PC-9 (cell line): ENCODE results near the gene SALL3. TPM values are rescaled to one million over a fixed set of nuclear protein-coding genes. Genes with fewer than 3 reads are reported as not detected.
A peak's percentile ranks its signal among the peaks of the same experiment; 100 is the strongest.

ENCODE experiments used
- BruUV-seq: library from RNA; stranded (reverse); fragments of 400-500 nt; replicated peaks from 2 replicates; lab custom pipeline; 2021; lab: Mats Ljungman, UMichigan
- CTCF ChIA-PET: fragments of 300-600 bp; sonication (Branson Sonifier 250); formaldehyde crosslinking; loops from one replicate; lab custom pipeline; 2022; ENCODE audit warnings: antibody characterized with exemption; lab: Charles Lee
- POLR2A ChIA-PET: fragments of 300-600 bp; sonication (Branson Sonifier 250); formaldehyde crosslinking; loops from one replicate; lab custom pipeline; 2022; ENCODE audit warnings: antibody characterized with exemption; ENCODE audit not compliant: unreplicated experiment; lab: Charles Lee
- DNase-seq, 2 experiments: peaks; one replicate each; pipeline versions ENCODE4 v3.0.0 to v3.0.0-alpha.2; 2015 to 2022; ENCODE audit warnings: mixed read lengths in 1 of 2
- H2AFZ ChIP-seq: fragments of 200-600 bp; sonication (generic); 2 replicates; pipeline ENCODE4 v1.8.1; 2017; ENCODE audit warnings: antibody characterized with exemption
- H3F3A ChIP-seq: fragments of 200-600 bp; sonication (generic); 2 replicates; pipeline ENCODE4 v1.8.1; 2017; ENCODE audit warnings: antibody characterized with exemption, mild to moderate bottlenecking, low read depth; ENCODE audit not compliant: insufficient read depth
- H3K27ac ChIP-seq: fragments of 200-600 bp; sonication (generic); 2 replicates; pipeline ENCODE4 v1.6.1; 2016; ENCODE audit warnings: mixed run types
- H3K27me3 ChIP-seq: fragments of 200-600 bp; sonication (generic); 2 replicates; pipeline ENCODE4 v1.6.1; 2016; ENCODE audit warnings: low read depth, mixed run types; ENCODE audit not compliant: insufficient read depth
- H3K36me3 ChIP-seq: fragments of 200-600 bp; sonication (generic); 2 replicates; pipeline ENCODE4 v1.6.1; 2016; ENCODE audit warnings: low read depth, mixed run types
- H3K4me1 ChIP-seq: fragments of 200-600 bp; sonication (generic); replicated peaks from 2 replicates; pipeline ENCODE4 v1.6.1; 2016; ENCODE audit warnings: mixed run types; ENCODE audit not compliant: insufficient read depth
- H3K4me2 ChIP-seq: fragments of 200-600 bp; sonication (generic); 2 replicates; pipeline ENCODE4 v1.6.1; 2017; ENCODE audit warnings: mixed run types
- H3K4me3 ChIP-seq: fragments of 200-600 bp; sonication (generic); 2 replicates; pipeline ENCODE4 v1.6.1; 2016; ENCODE audit warnings: mixed run types
- H3K79me2 ChIP-seq: fragments of 200-600 bp; sonication (generic); 2 replicates; pipeline ENCODE4 v1.6.1; 2017; ENCODE audit warnings: low read depth, mixed run types
- H3K9me2 ChIP-seq: fragments of 200-600 bp; sonication (generic); 2 replicates; pipeline ENCODE4 v1.8.1; 2017; ENCODE audit warnings: mild to moderate bottlenecking; ENCODE audit not compliant: insufficient read depth
- H3K9me3 ChIP-seq: fragments of 200-600 bp; sonication (generic); 2 replicates; pipeline ENCODE4 v1.8.1; 2016; ENCODE audit warnings: low read depth; ENCODE audit not compliant: insufficient read depth
- H4K20me1 ChIP-seq: fragments of 200-600 bp; sonication (generic); 2 replicates; pipeline ENCODE4 v1.8.1; 2017; ENCODE audit not compliant: insufficient read depth
- CTCF ChIP-seq: fragments of 200-600 bp; sonication (generic); conservative IDR thresholded peaks from 2 replicates; pipeline ENCODE4 v1.6.1; 2017; ENCODE audit warnings: mixed run types, antibody characterized with exemption, mild to moderate bottlenecking, moderate library complexity
- EZH2 ChIP-seq: fragments of 200-600 bp; sonication (generic); IDR thresholded peaks from 2 replicates; pipeline ENCODE4 v1.8.0; 2017; ENCODE audit warnings: antibody characterized with exemption, low read depth
- intact Hi-C: fragments of 100-400 bp; cut with micrococcal nuclease; formaldehyde crosslinking; loops from one replicate; pipeline ENCODE4 v1.10.0; 2022; ENCODE audit not compliant: unreplicated experiment
- total RNA-seq: library from RNA; stranded (reverse); gene quantifications from 2 replicates; pipeline ENCODE4 v1.2.3, GENCODE V29; 2021

The SALL3 gene
- total RNA-seq, 1 experiment from 2014 or later: not detected

- Histone ChIP-seq H3K4me1 (no peaks in the 10 kb centered on the region), H3F3A (no peaks in the 10 kb centered on the region), H4K20me1 (no peaks in the 10 kb centered on the region), H3K4me2 (no peak overlapping the region), H3K9me3 (no peaks in the 10 kb centered on the region), H3K9me2 (no peaks in the 10 kb centered on the region), H3K27ac (no peak overlapping the region), H3K36me3 (no peaks in the 10 kb centered on the region), H3K27me3 (peaks cover 56% of the 10 kb centered on the region), H2AFZ (no peak overlapping the region), H3K4me3 (no peak overlapping the region), H3K79me2 (no peaks in the 10 kb centered on the region)
- ChIA-PET POLR2A (no interaction called here), CTCF (no interaction called here)
- intact Hi-C loops: no loop called here
- BruUV-seq: no TSS peak
- TF ChIP-seq CTCF: no peak
- TF ChIP-seq EZH2: no peak
- DNase-seq: no peak
These were observed 17.3 kb downstream of the SALL3 start for GRCh38 chr18:78996741-78997490.

- Histone ChIP-seq H3K9me2 (no peaks in the 10 kb centered on the region), H3F3A (no peaks in the 10 kb centered on the region), H3K27me3 (peaks cover 71% of the 10 kb centered on the region), H4K20me1 (no peaks in the 10 kb centered on the region), H3K9me3 (no peaks in the 10 kb centered on the region), H3K27ac (no peak overlapping the region), H3K36me3 (no peaks in the 10 kb centered on the region), H3K4me1 (no peaks in the 10 kb centered on the region), H3K4me3 (no peak overlapping the region), H3K4me2 (no peak overlapping the region), H3K79me2 (no peaks in the 10 kb centered on the region), H2AFZ (no peak overlapping the region)
- DNase-seq: no peak
- BruUV-seq: no TSS peak
- intact Hi-C loops: no loop called here
- CTCF ChIA-PET: no interaction called here
- POLR2A ChIA-PET: no interaction called here
- TF ChIP-seq CTCF (no peak), EZH2 (no peak)
These were observed 18.9 kb downstream of the SALL3 start for GRCh38 chr18:78998371-78999071.

GRCh38 chr18:78999939-79000338 lies 20.3 kb downstream of the SALL3 start:
- peak in 1 of 2 experiments; percentile 38 for DNase-seq
- POLR2A ChIA-PET: no interaction called here
- no peak overlapping the region for H3K4me3 ChIP-seq
- no peaks in the 10 kb centered on the region for H4K20me1 ChIP-seq
- no peak for TF ChIP-seq CTCF
- TF ChIP-seq EZH2: no peak
- BruUV-seq: no TSS peak
- H3K4me1 ChIP-seq: no peaks in the 10 kb centered on the region
- no peaks in the 10 kb centered on the region for H3F3A ChIP-seq
- no peaks in the 10 kb centered on the region for H3K9me3 ChIP-seq
- H3K36me3 ChIP-seq: no peaks in the 10 kb centered on the region
- no peak overlapping the region for H2AFZ ChIP-seq
- no peaks in the 10 kb centered on the region for H3K9me2 ChIP-seq
- H3K27me3 ChIP-seq: peaks cover 81% of the 10 kb centered on the region
- no peak overlapping the region for H3K4me2 ChIP-seq
- no peaks in the 10 kb centered on the region for H3K79me2 ChIP-seq
- intact Hi-C loops: no loop called here
- CTCF ChIA-PET: no interaction called here
- H3K27ac ChIP-seq: no peak overlapping the region
